ENCODE data around the gene GNG2. TPM values are rescaled to one million over a fixed set of nuclear protein-coding genes. Genes with fewer than 3 reads are reported as not detected.

The GNG2 gene
- total and polyA plus RNA-seq, 2 of the 8 experiments (the other 6 are each of a cell fraction or from before 2014, with no cell fraction given), result 8.2 to 17.9 TPM

- FAIRE-seq, result no peak
- no peaks in the 10 kb centered on the region for H3K79me2 ChIP-seq (ENCODE audit: control insufficient read depth in 1 of 2, insufficient read depth in 2 of 2, low read length in 2 of 2)
- H2AK5ac ChIP-seq (ENCODE audit: low read depth, low read length), result no peak overlapping the region
- H3K4me1 ChIP-seq (replicated peaks in 1 of 4; ENCODE audit: control insufficient read depth in 3 of 4, insufficient read depth in 4 of 4, low read length in 3 of 4), result no peaks in the 10 kb centered on the region
- no peak overlapping the region for H2BK5ac ChIP-seq (ENCODE audit: low read depth, low read length)
- TF ChIP-seq SRF (IDR thresholded peaks at IDR 0.05; ENCODE audit: low read depth, low read length), result no peak
- no peak for TF ChIP-seq EZH2 (IDR thresholded peaks at IDR 0.05; ENCODE audit: low read depth, low read length, severe bottlenecking)
- TF ChIP-seq POU5F1 (IDR thresholded peaks at IDR 0.05; ENCODE audit: low read depth, low read length), result no peak
- TF ChIP-seq POLR2A (IDR thresholded peaks at IDR 0.05; ENCODE audit: control extremely low read depth in 1 of 2, low read depth in 2 of 2, low read length in 2 of 2), result no peak
- TF ChIP-seq FOSL1 (IDR thresholded peaks at IDR 0.05; ENCODE audit: insufficient read depth, low read depth, low read length), result no peak
- TF ChIP-seq EGR1 (IDR thresholded peaks at IDR 0.05; ENCODE audit: borderline replicate concordance, low read depth, low read length), result no peak
- no peak for TF ChIP-seq HDAC2 (IDR thresholded peaks at IDR 0.05; ENCODE audit: borderline replicate concordance in 1 of 2, low read depth in 2 of 2, low read length in 2 of 2)
- TF ChIP-seq SP1 (IDR thresholded peaks at IDR 0.05; ENCODE audit: low read depth, low read length), result no peak
- TF ChIP-seq ZNF274 (IDR thresholded peaks at IDR 0.05; ENCODE audit: borderline replicate concordance, extremely low read depth, low read length), result no peak
- no peak for TF ChIP-seq USF2 (IDR thresholded peaks at IDR 0.05; ENCODE audit: low read length)
- no peak for TF ChIP-seq YY1 (IDR thresholded peaks at IDR 0.05; ENCODE audit: low read depth, low read length)
- TF ChIP-seq SAP30 (IDR thresholded peaks at IDR 0.05; ENCODE audit: insufficient read depth, insufficient replicate concordance, low read length), result no peak
- no peak for TF ChIP-seq CREB1 (IDR thresholded peaks at IDR 0.05)
- no peak for TF ChIP-seq TAF1 (IDR thresholded peaks at IDR 0.05; ENCODE audit: low read depth, low read length)
- no peaks in the 10 kb centered on the region for H3K79me1 ChIP-seq (ENCODE audit: low read depth, low read length)
- H3K4ac ChIP-seq (replicated peaks; ENCODE audit: insufficient read length, low read depth, low read length), result no peak overlapping the region
- H3K23ac ChIP-seq (ENCODE audit: insufficient read length), result no peak overlapping the region
- POLR2A ChIA-PET (ENCODE audit: partially characterized antibody), result no interaction called here
- no peaks in the 10 kb centered on the region for H3K9me3 ChIP-seq (ENCODE audit: insufficient read depth in 2 of 2, low read depth in 1 of 2, low read length in 1 of 2)
- no peak overlapping the region for H3K9ac ChIP-seq (replicated peaks in 1 of 4; ENCODE audit: extremely low read depth in 1 of 4, low read depth in 3 of 4, low read length in 3 of 4)
- no peak overlapping the region for H3K4me3 ChIP-seq (ENCODE audit: extremely low read depth in 1 of 4, insufficient read depth in 2 of 4, low read depth in 3 of 4, low read length in 4 of 4)
- 90% methylated on average over 3 of the region's 3 CpGs; no CpG with 5 or more reads in 1 of the 2 experiments for WGBS, 2 experiments (ENCODE audit: extremely low coverage in 1 of 2, insufficient coverage in 1 of 2, insufficient read length in 1 of 2, insufficient replicate concordance in 2 of 2, low coverage in 1 of 2, low lambda C conversion rate in 2 of 2, missing lambda C conversion rate in 1 of 2)
- H3K23me2 ChIP-seq (ENCODE audit: low read depth, low read length), result no peaks in the 10 kb centered on the region
- H4K5ac ChIP-seq (ENCODE audit: insufficient read length, low read depth, low read length), result no peak overlapping the region
- no peaks in the 10 kb centered on the region for H3K27me3 ChIP-seq (replicated peaks in 1 of 4; ENCODE audit: control insufficient read depth in 3 of 4, extremely low read depth in 1 of 4, insufficient read depth in 3 of 4, low read length in 3 of 4)
- H3K36me3 ChIP-seq (ENCODE audit: control insufficient read depth in 2 of 4, insufficient read depth in 4 of 4, low read length in 3 of 4), result no peaks in the 10 kb centered on the region
- H3K4me2 ChIP-seq (ENCODE audit: insufficient read depth in 1 of 2, low read depth in 2 of 2, low read length in 2 of 2), result no peak overlapping the region
- H3K18ac ChIP-seq (ENCODE audit: extremely low read depth, low read length), result no peak overlapping the region
- no peak overlapping the region for H2BK15ac ChIP-seq (ENCODE audit: low read length)
- DNase-seq (ENCODE audit: low read depth in 1 of 2, low spot score in 2 of 2), result no peak
- no peak overlapping the region for H4K8ac ChIP-seq (ENCODE audit: extremely low read depth, insufficient read depth, low read length)
- no peak overlapping the region for H2AFZ ChIP-seq (ENCODE audit: low read length)
- H4K91ac ChIP-seq (replicated peaks; ENCODE audit: insufficient read length, low read length), result no peak overlapping the region
- no peak overlapping the region for H3K27ac ChIP-seq (ENCODE audit: low read depth, low read length)
- H2BK12ac ChIP-seq (ENCODE audit: low read depth, low read length), result no peak overlapping the region
- no peaks in the 10 kb centered on the region for H4K20me1 ChIP-seq (replicated peaks in 1 of 2; ENCODE audit: control insufficient read depth in 1 of 2, insufficient read depth in 2 of 2, low read length in 2 of 2)
- H3K56ac ChIP-seq (replicated peaks; ENCODE audit: insufficient read length, low read depth, low read length), result no peak overlapping the region
- H3K14ac ChIP-seq (ENCODE audit: insufficient read length), result no peak overlapping the region
- CTCF ChIA-PET (ENCODE audit: partially characterized antibody), result no interaction called here
- H2BK20ac ChIP-seq (ENCODE audit: low read length), result no peak overlapping the region
- no peak overlapping the region for H2BK120ac ChIP-seq (replicated peaks; ENCODE audit: low read depth, low read length)
Measured at GRCh38 chr14:51921026-51921425, 60.6 kb downstream of the GNG2 start.
